ES-I3 (cell line): ENCODE results near the gene ARHGAP35.
"Not testable (repeated sequence)": the region's sequence is repeated elsewhere in the genome, so short reads cannot be mapped to it uniquely, and the experiment has no call there.

ENCODE experiments used
- H3K36me3 ChIP-seq: 2 replicates; pipeline ENCODE4 v1.6.1; 2013; ENCODE audit warnings: mild to moderate bottlenecking, low read length, control low read depth, moderate library complexity; ENCODE audit not compliant: insufficient read depth
- H3K4me1 ChIP-seq: 2 replicates; pipeline ENCODE4 v1.6.1; 2013; ENCODE audit warnings: mild to moderate bottlenecking, control low read depth, low read length; ENCODE audit not compliant: insufficient read depth
- H3K9ac ChIP-seq: 2 replicates; pipeline ENCODE4 v1.6.1; 2013; ENCODE audit warnings: low read depth, mild to moderate bottlenecking, low read length, moderate library complexity
- H3K9me3 ChIP-seq: 2 replicates; pipeline ENCODE4 v1.6.1; 2013; ENCODE audit warnings: mild to moderate bottlenecking, low read length, moderate library complexity; ENCODE audit not compliant: control insufficient read depth, insufficient read depth

Gene ARHGAP35

DNA sequence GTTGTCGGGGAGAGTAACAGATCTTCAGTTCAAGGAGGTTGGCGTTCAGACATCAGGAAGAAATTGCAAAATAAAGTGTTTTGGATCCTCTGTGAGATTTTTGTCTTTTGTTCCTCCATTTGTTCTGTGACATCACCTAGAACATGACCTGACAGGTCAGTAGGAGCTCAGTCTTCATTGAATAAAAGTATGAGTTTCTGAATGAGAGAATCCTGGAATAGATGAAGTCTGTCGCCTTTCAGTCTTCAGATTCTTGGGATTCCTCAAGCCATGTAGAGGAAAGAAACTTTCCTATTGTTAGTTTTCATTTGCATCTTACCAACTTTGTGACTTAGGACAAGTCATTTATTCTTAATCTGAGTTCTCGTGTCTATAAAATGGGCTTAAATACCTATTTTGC is 14.4 kb downstream of the ARHGAP35 start:
- Histone ChIP-seq H3K9me3 (no peaks in the 10 kb centered on the region), H3K36me3 (no peaks in the 10 kb centered on the region), H3K4me1 (peaks cover 15% of the 10 kb centered on the region), H3K9ac (no peak overlapping the region)

DNA sequence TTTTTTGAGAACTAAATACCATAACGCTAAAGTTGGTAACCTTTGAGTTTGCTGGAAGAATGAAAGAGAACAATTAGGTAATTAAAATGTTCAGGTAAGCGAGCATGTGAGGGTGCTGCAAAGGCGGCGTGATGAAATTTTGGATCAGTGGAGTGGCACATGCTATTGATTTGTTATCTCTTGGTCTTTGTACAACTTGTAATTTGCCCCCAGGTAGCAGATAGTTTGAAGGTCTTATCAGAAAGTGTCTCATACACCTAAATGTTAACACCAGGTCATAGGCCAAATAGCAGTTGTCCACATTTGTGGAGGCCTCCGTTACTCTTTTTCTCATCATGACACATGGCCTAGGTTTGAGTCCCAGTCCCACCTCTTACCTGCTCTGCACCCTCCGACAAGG is 14.9 kb downstream of the ARHGAP35 start:
- H3K9me3 ChIP-seq: no peaks in the 10 kb centered on the region
- H3K9ac ChIP-seq: no peak overlapping the region
- H3K36me3 ChIP-seq: no peaks in the 10 kb centered on the region
- H3K4me1 ChIP-seq: peaks cover 15% of the 10 kb centered on the region

DNA sequence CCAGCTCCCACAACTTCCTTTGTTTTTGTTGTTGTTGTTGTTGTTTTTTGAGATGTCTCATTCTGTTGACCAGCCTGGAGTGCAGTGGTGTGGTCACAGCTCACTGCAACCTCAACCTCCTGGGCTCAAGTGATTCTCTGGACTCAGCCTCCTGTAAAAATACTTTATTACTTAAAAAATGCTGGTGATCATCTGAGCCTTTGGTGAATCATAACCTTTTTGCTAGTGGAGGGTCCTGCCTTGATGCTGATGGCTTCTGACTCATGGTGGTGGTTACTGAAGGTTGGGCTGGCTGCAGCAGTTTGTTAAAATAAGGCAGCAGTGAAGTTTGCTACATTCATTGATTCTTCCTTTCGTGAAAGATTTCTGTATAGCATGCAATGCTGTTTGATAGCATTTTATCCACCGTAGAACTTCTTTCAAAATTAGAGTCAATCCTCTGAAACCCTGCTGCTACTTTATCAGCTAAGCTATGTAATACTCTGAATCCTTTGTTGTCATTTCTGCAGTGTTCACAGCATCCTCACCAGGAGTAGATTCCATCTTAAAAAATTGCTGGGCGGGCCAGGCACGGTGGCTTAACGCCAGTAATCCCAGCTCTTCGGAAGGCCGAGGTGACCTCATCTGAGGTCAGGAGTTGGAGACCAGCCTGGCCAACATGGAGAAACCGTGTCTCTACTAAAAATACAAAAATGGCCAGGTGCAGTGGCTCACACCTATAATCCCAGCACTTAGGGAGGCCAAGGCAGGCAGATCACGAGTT is 18.0 kb downstream of the ARHGAP35 start:
- H3K36me3 ChIP-seq: no peaks in the 10 kb centered on the region
- no peak overlapping the region for H3K9ac ChIP-seq
- H3K4me1 ChIP-seq: peaks cover 18% of the 10 kb centered on the region
- no peaks in the 10 kb centered on the region for H3K9me3 ChIP-seq

DNA sequence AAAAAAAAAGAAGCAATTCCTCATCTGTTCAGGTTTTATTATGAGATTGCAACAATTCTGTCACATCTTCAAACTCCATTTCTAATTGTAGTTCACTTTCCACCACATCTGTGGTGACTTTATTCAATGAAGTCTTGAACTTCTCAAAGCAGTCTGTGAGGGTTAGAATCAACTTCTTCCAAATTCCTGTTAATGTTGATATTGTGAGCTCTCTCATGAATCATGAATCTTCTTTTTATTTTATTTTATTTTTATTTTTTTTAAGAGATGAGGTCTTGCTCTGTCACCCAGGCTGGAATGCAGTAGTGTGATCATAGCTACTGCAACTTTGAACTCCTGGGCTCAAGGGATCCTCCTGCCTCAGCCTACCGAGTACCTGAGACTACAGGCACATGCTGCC is 19.6 kb downstream of the ARHGAP35 start:
- H3K9ac ChIP-seq: no peak overlapping the region
- H3K4me1 ChIP-seq: peaks cover 7% of the 10 kb centered on the region
- no peaks in the 10 kb centered on the region for H3K36me3 ChIP-seq
- no peaks in the 10 kb centered on the region for H3K9me3 ChIP-seq

DNA sequence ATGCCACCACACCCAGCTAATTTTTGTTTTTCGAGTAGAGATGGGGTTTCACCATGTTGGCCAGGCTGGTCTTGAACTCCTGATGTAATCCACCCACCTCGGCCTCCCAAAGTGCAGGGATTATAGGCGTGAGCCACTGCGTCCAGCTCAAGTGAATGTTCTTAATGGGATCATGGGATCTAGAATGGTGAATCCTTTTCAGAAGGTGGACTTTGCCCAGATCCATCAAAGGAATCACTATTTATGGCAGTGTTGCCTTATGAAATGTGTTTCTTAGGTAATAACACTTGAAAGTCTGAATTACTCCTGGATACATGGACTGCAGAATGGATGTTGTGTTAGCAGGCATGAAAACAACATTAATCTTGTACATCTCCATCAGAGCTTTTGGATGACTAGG is 20.3 kb downstream of the ARHGAP35 start:
- Histone ChIP-seq H3K36me3 (no peaks in the 10 kb centered on the region), H3K9ac (no peak overlapping the region), H3K9me3 (no peaks in the 10 kb centered on the region), H3K4me1 (peaks cover 3% of the 10 kb centered on the region; the same call in 1 of the 2 replicates)

DNA sequence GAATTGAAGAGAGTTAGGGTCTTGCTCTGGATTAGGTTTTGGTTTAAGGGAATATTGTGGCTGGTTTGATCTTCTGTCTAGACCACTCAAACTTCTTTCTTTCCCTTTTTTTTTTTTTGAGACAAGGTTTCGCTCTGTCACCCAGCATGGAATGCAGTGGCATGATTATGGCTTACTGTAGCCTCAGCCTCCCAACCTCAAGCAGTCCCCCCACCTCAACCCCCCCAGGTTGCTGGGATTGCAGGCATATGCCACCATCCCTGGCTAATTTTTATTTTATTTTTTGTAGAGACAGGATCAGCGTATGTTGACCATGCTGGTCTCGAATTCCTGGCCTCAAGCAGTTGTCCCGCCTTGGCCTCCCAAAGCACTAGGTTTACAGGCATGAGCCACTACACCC is 21.2 kb downstream of the ARHGAP35 start:
- Histone ChIP-seq H3K9me3 (no peaks in the 10 kb centered on the region), H3K36me3 (no peaks in the 10 kb centered on the region), H3K4me1 (peaks cover 3% of the 10 kb centered on the region; the same call in 1 of the 2 replicates), H3K9ac (no peak overlapping the region)

DNA sequence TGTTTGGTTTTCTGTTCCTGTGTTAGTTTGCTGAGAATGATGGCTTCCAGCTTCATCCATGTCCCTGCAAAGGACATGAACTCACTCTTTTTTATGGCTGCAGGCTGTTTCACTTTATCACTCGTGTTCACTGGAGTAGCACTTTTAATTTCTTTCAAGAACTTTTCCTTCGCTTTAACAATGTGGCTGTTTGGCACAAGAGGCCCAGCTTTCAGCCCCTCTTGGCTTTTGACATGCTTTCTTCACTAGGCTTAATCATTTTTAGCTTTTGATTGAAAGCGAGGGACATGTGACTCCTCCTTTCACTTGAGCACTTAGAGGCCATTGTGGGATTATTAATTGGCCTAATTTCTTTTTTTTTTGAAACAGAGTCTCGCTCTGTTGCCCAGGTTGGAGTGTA is 22.0 kb downstream of the ARHGAP35 start:
- H3K4me1 ChIP-seq, H3K9ac ChIP-seq, H3K36me3 ChIP-seq, H3K9me3 ChIP-seq: not testable (repeated sequence)

DNA sequence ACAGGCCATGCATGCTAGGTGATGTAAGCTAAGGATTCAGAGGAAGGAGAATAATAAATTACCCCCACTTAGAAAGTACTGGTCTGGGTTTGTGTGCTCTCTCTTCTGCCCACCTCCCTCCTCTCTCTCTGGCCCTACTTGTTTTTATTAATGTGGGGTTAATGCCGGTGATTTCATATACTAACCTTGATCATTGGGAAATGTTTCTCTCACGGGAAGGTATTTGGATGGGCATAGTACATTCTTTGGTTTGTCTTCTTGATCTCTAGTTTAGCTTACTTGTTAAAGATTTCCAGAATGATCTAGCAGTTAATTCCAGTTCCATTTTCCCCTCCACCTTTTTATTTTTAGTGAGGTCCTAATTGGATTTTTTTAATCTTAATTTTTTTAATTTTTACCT is 24.6 kb downstream of the ARHGAP35 start:
- Histone ChIP-seq H3K9me3 (no peaks in the 10 kb centered on the region), H3K4me1 (peaks cover 3% of the 10 kb centered on the region; the same call in 1 of the 2 replicates), H3K9ac (no peak overlapping the region), H3K36me3 (no peaks in the 10 kb centered on the region)

DNA sequence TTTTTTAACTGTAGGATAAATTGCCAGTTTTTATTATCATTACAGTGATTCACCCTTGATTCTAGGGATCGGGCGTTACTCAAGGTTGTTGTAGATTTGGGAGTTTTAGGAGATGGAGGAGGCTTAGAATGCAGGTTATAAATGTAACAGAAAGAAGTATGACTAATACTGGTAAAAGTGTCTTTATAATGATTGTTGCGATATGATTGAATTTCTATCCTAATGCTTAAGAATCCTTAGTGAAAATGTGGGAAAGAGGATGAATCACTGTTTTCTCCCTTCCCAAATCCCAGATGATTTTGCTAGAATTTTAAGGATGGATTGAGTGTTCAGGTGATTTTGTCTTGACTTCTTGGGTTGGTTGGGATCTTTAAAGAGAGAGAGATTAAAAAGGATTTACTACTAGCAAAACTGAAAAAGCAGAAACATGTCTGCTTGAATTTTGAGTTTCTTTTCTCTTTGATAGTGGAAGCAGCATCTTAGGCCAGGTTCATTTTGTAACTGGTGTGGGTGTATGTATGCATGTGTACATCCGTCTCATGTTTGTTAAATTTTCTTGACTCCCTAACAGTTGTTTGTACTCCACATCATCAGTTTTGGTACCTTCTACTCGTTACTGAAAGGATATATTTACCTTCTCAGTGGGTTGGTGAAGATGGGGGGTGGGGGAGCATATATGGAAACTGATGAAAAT is 25.9 kb downstream of the ARHGAP35 start:
- no peak overlapping the region for H3K9ac ChIP-seq
- peaks cover 2% of the 10 kb centered on the region; the same call in 1 of the 2 replicates for H3K4me1 ChIP-seq
- no peaks in the 10 kb centered on the region for H3K9me3 ChIP-seq
- no peaks in the 10 kb centered on the region for H3K36me3 ChIP-seq

DNA sequence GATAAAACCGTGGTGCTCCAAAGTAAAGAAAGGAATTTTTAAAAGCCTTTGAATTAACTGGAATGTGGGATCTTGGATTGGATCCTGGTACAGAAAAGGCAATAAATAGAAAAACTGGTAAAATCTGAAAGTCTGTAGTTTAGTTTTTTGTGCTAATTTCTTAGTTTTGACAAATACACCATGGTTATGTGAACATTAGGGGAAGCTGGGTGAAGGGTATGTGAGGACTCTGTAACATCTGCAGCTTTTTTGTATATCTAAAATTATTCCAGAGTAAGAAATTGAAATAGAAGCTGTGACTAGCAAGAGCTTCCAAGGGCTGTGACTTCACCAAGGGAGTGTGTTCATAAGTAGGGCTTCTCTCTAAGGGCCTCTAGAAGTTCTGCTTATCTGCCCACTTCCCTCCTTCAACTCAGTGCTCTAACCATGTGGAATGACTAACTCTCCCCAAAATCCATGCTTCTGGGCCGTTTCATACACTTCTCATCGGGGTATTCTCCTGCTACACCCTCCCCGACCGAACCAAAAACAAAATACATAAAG is 26.5 kb downstream of the ARHGAP35 start:
- Histone ChIP-seq H3K36me3 (no peaks in the 10 kb centered on the region), H3K4me1 (no peaks in the 10 kb centered on the region), H3K9me3 (no peaks in the 10 kb centered on the region), H3K9ac (no peak overlapping the region)

DNA sequence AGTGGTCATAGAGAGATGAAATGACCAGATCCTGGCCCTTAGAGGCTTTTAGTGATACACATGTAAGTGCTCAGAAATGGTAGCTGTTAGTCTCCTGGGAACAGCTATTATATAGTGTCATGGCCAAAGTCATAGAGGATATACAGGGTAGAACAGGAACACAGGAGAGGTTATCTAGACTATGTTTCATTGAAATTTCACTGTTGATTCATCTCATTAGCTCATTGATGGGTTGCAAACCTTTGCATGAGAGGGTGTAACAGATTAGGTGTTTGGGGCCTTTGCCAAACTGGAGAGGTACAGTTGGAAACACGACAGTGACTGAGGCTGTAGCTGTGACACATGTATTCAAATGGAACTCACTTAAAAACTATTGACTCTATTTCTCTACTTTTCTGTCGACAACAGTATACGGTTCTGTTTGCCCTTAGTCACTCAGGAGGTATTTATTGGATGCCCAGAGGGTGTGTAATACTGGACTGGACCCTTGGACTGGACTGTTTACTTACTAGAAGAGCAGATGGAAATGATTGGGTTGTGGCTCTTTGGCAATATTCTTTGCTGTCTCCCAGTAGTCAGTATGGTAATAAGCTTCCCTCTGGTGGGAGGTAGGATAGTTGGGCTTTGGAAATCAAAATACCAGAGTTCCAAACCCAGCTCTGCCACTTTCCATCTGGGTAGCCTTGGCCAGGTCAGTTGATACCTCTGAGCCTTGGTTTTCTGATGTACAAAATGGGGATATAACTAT is 29.8 kb downstream of the ARHGAP35 start:
- no peaks in the 10 kb centered on the region for H3K36me3 ChIP-seq
- H3K4me1 ChIP-seq: peaks cover 10% of the 10 kb centered on the region; the same call in 1 of the 2 replicates
- no peak overlapping the region for H3K9ac ChIP-seq
- H3K9me3 ChIP-seq: no peaks in the 10 kb centered on the region

DNA sequence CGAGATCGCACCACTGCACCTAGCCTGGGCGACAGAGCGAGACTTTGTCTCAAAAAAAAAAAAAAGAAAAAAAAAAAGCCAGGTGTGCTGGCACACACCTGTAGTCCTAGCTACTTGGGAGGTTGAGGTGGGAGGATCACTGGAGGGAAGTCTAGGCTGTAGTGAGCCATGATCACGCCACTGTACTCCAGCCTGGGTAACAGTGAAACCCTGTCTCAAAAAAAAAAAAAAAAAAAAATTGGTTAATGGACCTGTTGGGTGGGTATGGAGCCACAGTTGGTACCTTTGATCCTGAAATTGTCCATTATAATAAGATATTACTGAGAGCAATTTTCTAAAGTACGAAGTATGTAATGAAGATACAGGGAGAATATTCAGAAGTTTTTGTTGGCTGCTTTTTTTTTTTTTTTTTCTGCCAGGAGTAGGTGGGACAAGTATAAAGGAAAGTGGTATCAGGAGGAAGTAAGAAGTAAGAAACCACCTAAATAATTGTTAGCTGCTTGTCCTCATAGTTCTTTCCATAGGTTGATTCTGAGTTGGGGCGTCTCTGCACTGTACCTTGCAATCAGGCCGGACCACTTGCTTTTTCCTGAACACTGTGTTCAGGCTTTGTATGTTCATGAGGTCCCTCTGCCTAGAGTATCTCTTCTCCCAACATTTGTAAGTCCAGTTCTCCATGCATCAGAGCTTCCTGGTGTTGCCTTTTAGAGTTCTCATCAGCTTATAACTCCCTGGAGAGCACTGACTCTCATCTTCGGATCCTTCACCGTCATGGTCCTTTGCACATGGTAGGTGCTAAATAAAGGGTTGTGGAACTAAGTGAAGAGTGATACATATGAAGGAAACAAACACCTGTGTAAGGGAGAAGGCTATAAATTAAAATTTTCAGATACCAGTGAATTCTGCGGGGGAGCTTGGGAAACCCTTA is 31.7 kb downstream of the ARHGAP35 start:
- Histone ChIP-seq H3K9me3 (no peaks in the 10 kb centered on the region), H3K36me3 (no peaks in the 10 kb centered on the region), H3K4me1 (peaks cover 10% of the 10 kb centered on the region; the same call in 1 of the 2 replicates), H3K9ac (no peak overlapping the region)

DNA sequence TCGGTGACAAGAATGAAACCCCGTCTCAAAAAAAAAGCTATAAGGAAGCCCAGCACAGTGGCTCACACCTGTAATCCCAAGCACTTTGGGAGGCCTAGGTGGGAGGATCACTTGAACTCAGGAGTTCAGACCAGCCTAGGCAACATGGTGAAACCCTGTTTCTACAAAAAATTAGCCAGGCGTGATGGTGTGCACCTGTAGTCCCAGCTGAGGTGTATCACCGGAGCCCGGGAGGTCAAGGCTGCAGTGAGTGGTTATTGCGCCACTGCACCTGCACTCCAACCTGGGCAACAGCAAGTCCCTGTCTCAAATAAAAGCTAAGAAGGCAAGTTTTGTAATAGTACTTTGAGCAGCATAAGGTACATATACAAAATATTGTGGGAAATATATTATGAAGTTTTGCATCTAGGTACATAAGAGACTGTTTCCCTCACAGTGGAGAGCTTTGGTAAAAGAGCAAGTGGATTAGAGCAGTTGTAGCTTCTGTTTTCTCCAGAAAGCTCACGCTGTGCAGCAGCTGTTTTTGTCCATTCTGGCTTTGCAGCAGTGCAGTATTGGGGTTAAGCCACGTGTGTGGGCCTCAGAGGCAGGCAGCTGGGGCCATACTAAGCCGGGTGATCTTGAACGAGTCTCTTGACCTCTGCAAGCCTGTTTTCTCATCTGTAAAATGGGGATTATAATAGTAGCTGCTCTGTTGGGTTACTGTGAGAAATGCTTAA is 35.4 kb downstream of the ARHGAP35 start:
- Histone ChIP-seq H3K9ac (no peak overlapping the region), H3K4me1 (peaks cover 10% of the 10 kb centered on the region; the same call in 1 of the 2 replicates), H3K36me3 (no peaks in the 10 kb centered on the region), H3K9me3 (no peaks in the 10 kb centered on the region)
